Spinal cord (tissue), 10 donors: ENCODE measurements around the gene ZNF311. TPM values are rescaled to one million over a fixed set of nuclear protein-coding genes. Genes with fewer than 3 reads are reported as not detected.

ENCODE experiments used
- DNase-seq, 6 donors: peaks; one replicate each; pipeline versions ENCODE4 v3.0.0 to v3.0.0-alpha.2; 2013 to 2015; ENCODE audit warnings: low spot score in 6 of 6, low read depth in 4 of 6
- H3K27ac ChIP-seq: one replicate; pipeline ENCODE4 v1.5.1; 2013; ENCODE audit warnings: low read depth, low read length, control low read depth
- H3K27me3 ChIP-seq: one replicate; pipeline ENCODE4 v1.6.1; 2013; ENCODE audit warnings: low read length; ENCODE audit not compliant: control insufficient read depth, insufficient read depth
- H3K36me3 ChIP-seq: one replicate; pipeline ENCODE4 v1.6.1; 2013; ENCODE audit warnings: low read length; ENCODE audit not compliant: control insufficient read depth, insufficient read depth
- H3K4me1 ChIP-seq: one replicate; pipeline ENCODE4 v1.6.1; 2013; ENCODE audit warnings: low read length; ENCODE audit not compliant: control insufficient read depth, insufficient read depth
- H3K4me3 ChIP-seq: one replicate; pipeline ENCODE4 v1.5.1; 2013; ENCODE audit warnings: low read depth, low read length, control low read depth
- H3K9me3 ChIP-seq: one replicate; pipeline ENCODE4 v1.6.1; 2013; ENCODE audit warnings: low read length; ENCODE audit not compliant: control insufficient read depth, insufficient read depth
- WGBS: methylation state at CpG from one replicate; pipeline ENCODE4 v1.1.5; 2013; ENCODE audit warnings: missing lambda C conversion rate; ENCODE audit not compliant: insufficient coverage; 5-methylcytosine and 5-hydroxymethylcytosine counted together
- polyA plus RNA-seq, 2 donors: library from polyadenylated mRNA; unstranded; fragments of 120-200 nt; gene quantifications; one replicate each; pipeline ENCODE4 v1.2.1, GENCODE V29; 2013; ENCODE audit not compliant: insufficient read length in 2 of 2
- small RNA-seq: library from RNA; depleted of rRNA; stranded (forward); fragments of <200 nt; gene quantifications from one replicate; pipeline ENCODE3, GENCODE V24; 2014; ENCODE audit warnings: low replicate concordance
- total RNA-seq, 2 donors: library from RNA; depleted of rRNA in 1 of 2; stranded (reverse); fragments of 120-200 nt in 1 of 2; fragments of >200 nt in 1 of 2; gene quantifications; one replicate each; pipeline versions ENCODE4 v1.2.3 to v1.2.4, GENCODE V29; 2013 to 2014
- donor health status: healthy.

ZNF311 gene
- total and polyA plus RNA-seq, 4 donors, result 3.1 to 6.9 (median 6.2) TPM

DNA sequence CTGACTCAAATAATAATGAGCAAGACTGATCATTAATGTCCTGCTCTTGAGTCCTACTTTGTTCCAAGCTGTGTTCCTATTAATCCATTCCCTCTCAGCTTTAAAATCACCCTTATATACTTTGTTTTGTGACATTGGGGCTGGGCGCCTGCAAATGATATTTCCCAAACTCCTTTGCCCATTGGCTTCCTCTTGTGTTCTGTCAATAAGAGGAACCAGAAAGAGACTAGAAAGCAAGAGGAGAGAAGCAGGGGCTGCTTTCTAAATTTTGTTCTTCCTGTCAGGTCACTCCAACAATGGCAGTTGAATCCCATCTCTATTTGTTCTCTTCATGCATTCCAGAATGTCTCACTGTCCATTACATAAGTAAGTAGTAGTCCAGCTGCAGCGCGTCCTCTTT is 59.8 kb downstream of the ZNF311 start:
- H3K4me3 ChIP-seq, result no peak overlapping the region
- H3K36me3 ChIP-seq, result no peaks in the 10 kb centered on the region
- WGBS, result 88% methylated on average over 2 of the region's 3 CpGs
- no peak overlapping the region for H3K27ac ChIP-seq
- peaks cover 10% of the 10 kb centered on the region for H3K4me1 ChIP-seq
- no peak for DNase-seq
- no peaks in the 10 kb centered on the region for H3K9me3 ChIP-seq
- H3K27me3 ChIP-seq, result peaks cover 2% of the 10 kb centered on the region

Small RNA genes lying within 50 kb of the gene (small RNA-seq; reads per million reads assigned to genes)
- gene RN7SL471P, result 1.2 reads per million, percentile 83 among the genes with 10 or more reads in this experiment

Other genes starting within 250 kb of the ZNF311 start
- 10 to 100 TPM; 61.7 to 70.4 TPM for gene TRIM27, start 81.3 kb downstream of the ZNF311 start, total RNA-seq
- gene TRIM27, start 81.3 kb downstream of the ZNF311 start, polyA plus RNA-seq, result 10 to 100 TPM; 56.5 to 72.2 TPM
- not detected for gene OR2W1, start 39.9 kb upstream of the ZNF311 start, total RNA-seq
- not detected for gene OR2W1, start 39.9 kb upstream of the ZNF311 start, polyA plus RNA-seq
- gene OR2B3, start 82.0 kb upstream of the ZNF311 start, total RNA-seq, result not detected
- not detected for gene OR2B3, start 82.0 kb upstream of the ZNF311 start, polyA plus RNA-seq
- gene OR2J1, start 94.2 kb upstream of the ZNF311 start, total RNA-seq, result not detected
- not detected for gene OR2J1, start 94.2 kb upstream of the ZNF311 start, polyA plus RNA-seq
- gene OR2J3, start 102.7 kb upstream of the ZNF311 start, total RNA-seq, result under 1 TPM; 0.10 to 0.11 TPM
- not detected for gene OR2J3, start 102.7 kb upstream of the ZNF311 start, polyA plus RNA-seq
- under 1 TPM; 0.11 to 0.40 TPM for gene OR2J2, start 165.6 kb upstream of the ZNF311 start, total RNA-seq
- gene OR2J2, start 165.6 kb upstream of the ZNF311 start, polyA plus RNA-seq, result not detected